CD4-positive, alpha-beta T cell (primary cell): ENCODE results near the gene PHF23. TPM values are rescaled to one million over a fixed set of nuclear protein-coding genes. Genes with fewer than 3 reads are reported as not detected.

Experiments
- ATAC-seq: fragments of 200-7000 bp; cut with Tn5 transposase; one replicate; pipeline ENCODE4 v1.10.0; 2022; ENCODE audit warnings: mild to moderate bottlenecking; ENCODE audit not compliant: poor library complexity
- CTCF ChIA-PET: fragments of 350-600 bp; sonication (Branson Sonifier 250); formaldehyde crosslinking; loops from one replicate; lab custom pipeline; 2021; ENCODE audit warnings: antibody characterized with exemption, inconsistent platforms; lab: Charles Lee
- POLR2A ChIA-PET: fragments of 350-600 bp; sonication (Branson Sonifier 250); formaldehyde crosslinking; loops from one replicate; lab custom pipeline; 2021; ENCODE audit warnings: antibody characterized with exemption, inconsistent platforms; lab: Charles Lee
- DNase-seq, 14 experiments: peaks; one replicate each; pipeline ENCODE4 v3.0.0-alpha.2; 2013 to 2020; ENCODE audit warnings: mixed read lengths in 2 of 14
- H3K27ac ChIP-seq, 2 donors: one replicate each; pipeline versions ENCODE4 v1.5.1 to v1.7.0; 2013; ENCODE audit warnings: low read length in 2 of 2, low read depth in 1 of 2, mild to moderate bottlenecking in 1 of 2
- H3K27me3 ChIP-seq, 2 experiments: 1 replicate in 1 of 2; 2 replicates in 1 of 2; pipeline versions ENCODE4 v1.6.1 to v1.7.0; 2013; ENCODE audit warnings: low read length in 2 of 2, control low read depth in 1 of 2, mild to moderate bottlenecking in 1 of 2, moderate library complexity in 1 of 2; ENCODE audit not compliant: insufficient read depth in 2 of 2, control insufficient read depth in 1 of 2
- H3K36me3 ChIP-seq: one replicate; pipeline ENCODE4 v1.6.1; 2013; ENCODE audit warnings: low read length, control low read depth; ENCODE audit not compliant: insufficient read depth
- H3K4me1 ChIP-seq: one replicate; pipeline ENCODE4 v1.6.1; 2013; ENCODE audit warnings: low read length, control low read depth; ENCODE audit not compliant: insufficient read depth
- H3K4me3 ChIP-seq: one replicate; pipeline ENCODE4 v1.5.1; 2013; ENCODE audit warnings: mild to moderate bottlenecking, low read length, moderate library complexity
- H3K9me3 ChIP-seq, 2 experiments: 1 replicate in 1 of 2; 2 replicates in 1 of 2; pipeline versions ENCODE4 v1.6.1 to v1.7.0; 2013; ENCODE audit warnings: low read length in 2 of 2, mild to moderate bottlenecking in 2 of 2, control low read depth in 1 of 2, moderate library complexity in 1 of 2; ENCODE audit not compliant: control insufficient read depth in 1 of 2, insufficient read depth in 1 of 2
- H3K27ac Mint-ChIP-seq: one replicate; pipeline ENCODE4 v1.8.0; 2020; ENCODE audit warnings: mixed read lengths
- H3K27me3 Mint-ChIP-seq: one replicate; pipeline ENCODE4 v1.8.0; 2021; ENCODE audit warnings: mixed read lengths
- H3K36me3 Mint-ChIP-seq: one replicate; pipeline ENCODE4 v1.8.0; 2021; ENCODE audit warnings: low read depth, mixed read lengths
- H3K4me1 Mint-ChIP-seq: one replicate; pipeline ENCODE4 v1.8.0; 2021; ENCODE audit warnings: low read depth, mixed read lengths
- H3K4me3 Mint-ChIP-seq: one replicate; pipeline ENCODE4 v1.8.0; 2020; ENCODE audit warnings: mild to moderate bottlenecking, mixed read lengths
- H3K9me3 Mint-ChIP-seq: one replicate; pipeline ENCODE4 v1.8.0; 2020; ENCODE audit warnings: mixed read lengths
- intact Hi-C, 2 experiments: fragments of 100-400 bp; cut with DNase I in 1 of 2; cut with micrococcal nuclease in 1 of 2; formaldehyde crosslinking; loops; one replicate each; pipeline versions ENCODE4 v1.15.1 to v1.9.0; 2023 to 2025; cut with DNase I, micrococcal nuclease
- total RNA-seq, 174 experiments: library from RNA in 2 of 174; stranded (reverse) in 2 of 174; gene quantifications; one replicate each; pipeline ENCODE4 v1.2.3 and lab custom pipeline; 2021 to 2026
- TF ChIP-seq, protein P1 (sequence below): fragments of 200-600 bp; IDR thresholded peaks from one replicate; pipeline ENCODE4 v1.8.0; 2022; ENCODE audit warnings: antibody characterized with exemption, mild to moderate bottlenecking

The PHF23 gene
- total RNA-seq, 2 experiments from 2014 or later = 4.5 to 5.1 TPM

DNA sequence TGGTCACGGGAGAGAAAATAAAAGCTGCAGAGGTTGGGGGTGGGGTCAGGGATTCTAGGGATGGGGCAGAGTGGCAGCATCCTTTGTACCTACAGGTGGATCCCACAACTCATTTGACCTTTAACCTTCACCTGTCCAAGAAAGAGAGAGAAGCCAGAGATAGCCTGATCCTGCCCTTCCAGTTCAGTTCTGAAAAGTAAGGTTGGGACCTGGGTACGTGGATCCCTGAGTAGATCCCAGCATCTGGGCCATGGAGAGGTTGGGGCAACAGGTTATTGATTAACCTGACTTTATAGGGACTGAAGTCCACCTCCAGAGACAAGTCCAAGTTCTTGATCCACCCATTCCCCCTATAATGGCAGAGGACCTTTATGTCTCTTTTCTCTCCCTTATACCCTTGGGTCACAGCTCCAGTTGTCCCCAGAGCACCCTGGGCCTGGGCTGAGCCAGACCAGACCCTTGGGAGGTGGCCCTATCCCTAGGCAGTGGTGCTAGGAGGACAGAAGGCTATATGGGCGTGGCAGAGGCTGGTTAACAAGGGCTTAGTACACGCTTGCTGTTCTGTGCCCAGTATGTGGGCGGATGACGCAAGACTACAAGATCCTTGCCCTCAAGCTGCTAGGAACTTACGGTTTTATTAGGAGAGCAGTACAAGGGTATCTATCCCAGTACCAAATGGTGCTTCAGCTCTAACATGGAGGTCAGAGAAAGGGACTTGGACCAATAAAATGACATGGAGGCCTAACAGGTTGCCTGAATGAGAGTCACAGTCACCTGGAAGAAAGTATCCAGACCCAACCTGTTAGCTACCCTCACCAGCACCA is 19.7 kb upstream of the PHF23 start:
- CTCF ChIA-PET = no interaction called here
- Histone ChIP-seq H3K4me3 (no peak overlapping the region), H3K9me3 (peaks cover 0 to 7% of the 10 kb centered on the region in 2 experiments), H3K27ac (no peak overlapping the region), H3K27me3 (peaks cover 12 to 13% of the 10 kb centered on the region in 2 experiments), H3K4me1 (peaks cover 35% of the 10 kb centered on the region), H3K36me3 (peaks cover 37% of the 10 kb centered on the region)
- Mint-ChIP-seq H3K9me3 (no peaks in the 10 kb centered on the region), H3K36me3 (peaks cover 45% of the 10 kb centered on the region), H3K27ac (peak overlapping the region; percentile 15), H3K27me3 (peaks cover 10% of the 10 kb centered on the region), H3K4me1 (peaks cover 25% of the 10 kb centered on the region), H3K4me3 (no peak overlapping the region)
- POLR2A ChIA-PET = no interaction called here
- intact Hi-C loops = no loop called here
- ATAC-seq = no peak
- DNase-seq = peak in 1 of 14 experiments; percentile 24
- TF ChIP-seq, protein P1, sequence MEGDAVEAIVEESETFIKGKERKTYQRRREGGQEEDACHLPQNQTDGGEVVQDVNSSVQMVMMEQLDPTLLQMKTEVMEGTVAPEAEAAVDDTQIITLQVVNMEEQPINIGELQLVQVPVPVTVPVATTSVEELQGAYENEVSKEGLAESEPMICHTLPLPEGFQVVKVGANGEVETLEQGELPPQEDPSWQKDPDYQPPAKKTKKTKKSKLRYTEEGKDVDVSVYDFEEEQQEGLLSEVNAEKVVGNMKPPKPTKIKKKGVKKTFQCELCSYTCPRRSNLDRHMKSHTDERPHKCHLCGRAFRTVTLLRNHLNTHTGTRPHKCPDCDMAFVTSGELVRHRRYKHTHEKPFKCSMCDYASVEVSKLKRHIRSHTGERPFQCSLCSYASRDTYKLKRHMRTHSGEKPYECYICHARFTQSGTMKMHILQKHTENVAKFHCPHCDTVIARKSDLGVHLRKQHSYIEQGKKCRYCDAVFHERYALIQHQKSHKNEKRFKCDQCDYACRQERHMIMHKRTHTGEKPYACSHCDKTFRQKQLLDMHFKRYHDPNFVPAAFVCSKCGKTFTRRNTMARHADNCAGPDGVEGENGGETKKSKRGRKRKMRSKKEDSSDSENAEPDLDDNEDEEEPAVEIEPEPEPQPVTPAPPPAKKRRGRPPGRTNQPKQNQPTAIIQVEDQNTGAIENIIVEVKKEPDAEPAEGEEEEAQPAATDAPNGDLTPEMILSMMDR = no peak

DNA sequence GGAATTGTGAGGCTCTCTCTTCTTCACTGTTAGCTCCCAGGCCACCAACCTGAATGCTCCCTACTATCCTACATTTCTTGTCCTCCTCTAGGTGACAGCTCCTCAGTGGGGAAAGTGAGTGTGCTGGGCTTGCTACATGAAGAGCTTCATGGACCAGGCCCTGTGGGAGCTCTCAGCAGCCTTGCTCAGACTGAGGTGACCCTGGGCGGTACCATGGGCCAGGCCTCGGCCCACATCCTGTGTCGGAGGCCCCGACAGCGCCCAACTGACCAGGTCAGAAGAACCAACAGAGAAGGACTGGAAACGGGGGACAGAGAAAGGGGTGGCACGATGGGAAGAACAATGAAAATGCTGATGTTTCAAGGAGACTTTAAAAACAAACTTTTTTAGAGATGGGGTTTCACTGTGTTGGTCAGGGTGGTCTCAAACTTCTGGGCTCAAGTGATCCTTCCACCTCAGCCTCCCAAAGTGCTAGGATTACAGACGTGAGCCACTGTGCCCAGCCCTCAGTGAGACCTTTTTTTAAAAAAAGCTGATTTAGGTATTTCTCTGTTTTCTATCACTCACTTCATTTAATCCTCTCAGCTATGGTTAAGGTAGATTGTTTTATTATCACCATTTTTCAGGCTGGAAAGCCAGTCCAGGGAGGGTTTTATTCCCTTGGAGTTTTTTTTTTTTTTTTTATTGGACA is 17.7 kb upstream of the PHF23 start:
- POLR2A ChIA-PET = interaction anchor here (0.6 to 1.4 kb wide), 4 partner anchors 10 to 241 kb away, joined by 3 to 6 read pairs (median 4); partner anchors contain the start of genes GABARAP and PHF23
- peaks cover 24% of the 10 kb centered on the region for H3K4me1 Mint-ChIP-seq
- H3K9me3 Mint-ChIP-seq = no peaks in the 10 kb centered on the region
- no peak for DNase-seq
- peaks cover 66% of the 10 kb centered on the region for H3K36me3 Mint-ChIP-seq
- TF ChIP-seq, protein P1 = no peak
- no peak overlapping the region for H3K27ac ChIP-seq
- CTCF ChIA-PET = interaction anchor here (0.7 to 1.0 kb wide), 2 partner anchors 39 to 503 kb away, joined by 3 read pairs; no protein-coding TSS in a partner anchor
- H3K4me3 ChIP-seq = no peak overlapping the region
- no peak overlapping the region for H3K4me3 Mint-ChIP-seq
- H3K27me3 ChIP-seq = peaks cover 0 to 2% of the 10 kb centered on the region in 2 experiments
- H3K36me3 ChIP-seq = peaks cover 37% of the 10 kb centered on the region
- intact Hi-C loops = no loop called here
- peak overlapping the region; percentile 27 for H3K27ac Mint-ChIP-seq
- no peak for ATAC-seq
- H3K27me3 Mint-ChIP-seq = no peaks in the 10 kb centered on the region
- no peaks in the 10 kb centered on the region for H3K9me3 ChIP-seq
- peaks cover 25% of the 10 kb centered on the region for H3K4me1 ChIP-seq

GRCh38 chr17:7254511-7254910 is 15.3 kb upstream of the PHF23 start:
- Histone ChIP-seq H3K27ac (no peak overlapping the region), H3K4me3 (no peak overlapping the region), H3K27me3 (no peaks in the 10 kb centered on the region), H3K36me3 (peaks cover 37% of the 10 kb centered on the region), H3K4me1 (peaks cover 25% of the 10 kb centered on the region), H3K9me3 (no peaks in the 10 kb centered on the region)
- DNase-seq (no peak), ATAC-seq (no peak)
- H3K27me3 Mint-ChIP-seq = no peaks in the 10 kb centered on the region
- TF ChIP-seq, protein P1 = no peak
- H3K36me3 Mint-ChIP-seq = peaks cover 66% of the 10 kb centered on the region
- ChIA-PET CTCF (interaction anchor here (0.6 kb wide), 1 partner anchor 35 kb away, joined by 3 read pairs; the partner anchor contains the start of genes ACADVL and DLG4), POLR2A (no interaction called here)
- H3K27ac Mint-ChIP-seq = no peak overlapping the region
- H3K4me1 Mint-ChIP-seq = peaks cover 34% of the 10 kb centered on the region
- intact Hi-C loops = loop anchor here in 1 of 2 experiments (5.0 kb wide), 4 partner anchors 37 to 308 kb away; partner anchors contain the start of genes ACADVL, DLG4, EIF5A and FGF11
- peak overlapping the region; percentile 58 for H3K4me3 Mint-ChIP-seq
- no peaks in the 10 kb centered on the region for H3K9me3 Mint-ChIP-seq
